ENCODE results near the gene COL25A1.
"Not testable (repeated sequence)": the region's sequence is repeated elsewhere in the genome, so short reads cannot be mapped to it uniquely, and the experiment has no call there.

GRCh38 chr4:108933925-108934324 is 368.5 kb downstream of the COL25A1 start:
- TF ChIP-seq EZH2 (IDR thresholded peaks at IDR 0.05; ENCODE audit: insufficient read depth, poor library complexity, severe bottlenecking); EZH2phosphoT487 (IDR thresholded peaks at IDR 0.05; ENCODE audit: insufficient read depth, low read depth): not testable (repeated sequence)
